ENCODE measurements around the gene SNX8.

DNA sequence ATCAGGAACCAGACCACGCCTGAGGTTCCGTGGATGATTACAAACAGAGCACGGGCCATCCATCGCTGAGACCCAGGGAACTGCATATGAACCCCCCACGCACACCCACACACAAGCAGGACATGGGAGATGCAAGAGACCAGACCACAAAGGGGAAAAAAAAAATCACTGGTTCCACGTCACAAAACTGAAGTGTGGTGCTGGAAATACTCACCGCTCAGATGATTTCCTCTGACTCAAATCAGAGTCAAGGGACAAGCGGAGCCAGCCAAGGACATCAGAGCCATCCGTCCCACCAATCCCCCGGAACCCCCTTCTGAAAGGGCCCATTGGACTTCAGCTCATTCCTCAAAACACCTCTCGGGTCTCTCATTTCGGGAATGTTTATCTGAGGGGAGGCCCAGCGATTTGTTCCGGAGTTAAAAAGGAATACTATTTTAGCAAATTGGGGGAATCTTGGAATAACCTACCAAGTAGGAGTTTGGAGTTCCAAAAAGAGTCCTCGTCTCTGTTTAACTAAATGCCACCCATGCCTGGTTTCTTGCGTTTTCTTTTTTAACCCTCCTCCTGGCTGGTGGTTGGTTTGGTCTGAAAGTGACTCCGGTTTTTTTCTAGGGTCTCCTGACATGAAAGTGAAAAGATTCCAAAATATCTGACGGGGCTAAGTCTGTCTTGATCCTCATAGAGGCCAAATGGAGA lies 15.0 kb downstream of the SNX8 start:
- TF ChIP-seq, protein P1, sequence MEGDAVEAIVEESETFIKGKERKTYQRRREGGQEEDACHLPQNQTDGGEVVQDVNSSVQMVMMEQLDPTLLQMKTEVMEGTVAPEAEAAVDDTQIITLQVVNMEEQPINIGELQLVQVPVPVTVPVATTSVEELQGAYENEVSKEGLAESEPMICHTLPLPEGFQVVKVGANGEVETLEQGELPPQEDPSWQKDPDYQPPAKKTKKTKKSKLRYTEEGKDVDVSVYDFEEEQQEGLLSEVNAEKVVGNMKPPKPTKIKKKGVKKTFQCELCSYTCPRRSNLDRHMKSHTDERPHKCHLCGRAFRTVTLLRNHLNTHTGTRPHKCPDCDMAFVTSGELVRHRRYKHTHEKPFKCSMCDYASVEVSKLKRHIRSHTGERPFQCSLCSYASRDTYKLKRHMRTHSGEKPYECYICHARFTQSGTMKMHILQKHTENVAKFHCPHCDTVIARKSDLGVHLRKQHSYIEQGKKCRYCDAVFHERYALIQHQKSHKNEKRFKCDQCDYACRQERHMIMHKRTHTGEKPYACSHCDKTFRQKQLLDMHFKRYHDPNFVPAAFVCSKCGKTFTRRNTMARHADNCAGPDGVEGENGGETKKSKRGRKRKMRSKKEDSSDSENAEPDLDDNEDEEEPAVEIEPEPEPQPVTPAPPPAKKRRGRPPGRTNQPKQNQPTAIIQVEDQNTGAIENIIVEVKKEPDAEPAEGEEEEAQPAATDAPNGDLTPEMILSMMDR (IDR thresholded peaks at IDR 0.05), result no peak
- TF ChIP-seq POLR2A (IDR thresholded peaks at IDR 0.05) (no peak), POLR2AphosphoS5 (IDR thresholded peaks at IDR 0.05) (no peak), EP300 (IDR thresholded peaks at IDR 0.05) (no peak)

All from stomach (tissue), 4 donors.